ENCODE results near the gene MCM7. TPM values are rescaled to one million over a fixed set of nuclear protein-coding genes. Genes with fewer than 3 reads are reported as not detected.
A peak's percentile ranks its signal among the peaks of the same experiment; 100 is the strongest.

Gene MCM7
- total RNA-seq, 1 donor, result 28.6 TPM

DNA sequence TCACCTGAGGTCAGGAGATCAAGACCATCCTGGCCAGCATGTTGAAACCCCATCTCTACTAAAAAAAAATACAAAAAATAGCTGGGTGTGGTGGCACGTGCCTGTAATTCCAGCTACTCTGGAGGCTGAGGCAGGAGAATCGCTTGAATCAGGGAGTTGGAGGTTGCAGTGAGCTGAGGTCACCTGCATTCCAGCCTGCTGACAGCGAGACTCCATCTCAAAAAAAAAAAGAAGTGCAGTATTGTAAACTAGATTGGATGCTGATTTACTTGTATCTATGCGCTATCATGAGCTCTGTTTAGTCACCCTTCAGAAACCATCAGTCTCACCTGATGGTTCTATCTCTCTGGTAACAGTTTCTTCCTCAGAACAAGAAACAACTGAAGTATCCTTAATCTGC lies 37.8 kb downstream of the MCM7 start:
- no peak for DNase-seq (ENCODE audit: insufficient read length, low spot score, missing footprints)

DNA sequence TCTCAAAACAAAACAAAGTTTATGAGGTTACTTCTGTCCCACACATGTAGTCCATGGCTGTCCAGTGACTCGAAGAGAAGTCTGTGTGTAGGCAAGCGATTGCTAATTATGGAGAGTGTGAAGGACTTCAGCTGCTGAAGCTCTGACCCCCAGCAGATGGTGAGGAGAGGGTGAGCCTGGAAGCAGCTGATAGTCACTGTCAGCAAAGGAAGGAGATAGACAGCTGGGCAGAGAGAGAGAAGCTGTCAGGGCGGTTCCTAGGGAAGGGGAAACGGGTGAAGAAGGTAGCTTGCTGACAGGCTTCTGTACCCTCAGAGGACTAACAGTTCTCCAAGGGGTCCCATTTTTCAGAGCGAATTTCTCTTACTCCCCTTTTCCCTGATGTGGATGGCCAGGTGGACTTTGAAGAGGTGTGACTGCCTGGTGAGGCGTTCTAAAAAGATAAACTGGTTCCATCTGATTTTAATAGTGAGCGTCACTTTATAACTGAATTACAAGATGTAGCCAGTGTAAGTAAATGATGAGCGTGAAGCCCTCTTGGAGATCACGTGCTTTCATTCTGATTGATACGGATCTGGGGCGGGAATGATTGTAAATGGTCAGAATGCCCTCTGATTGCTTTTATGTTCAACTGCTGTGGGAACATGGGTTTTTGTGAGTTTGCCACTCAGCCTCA lies 39.5 kb downstream of the MCM7 start:
- Histone ChIP-seq H4K20me1 (ENCODE audit: insufficient read depth, low read length) (no peaks in the 10 kb centered on the region), H3K27me3 (ENCODE audit: insufficient read depth, low read length) (no peaks in the 10 kb centered on the region), H3K36me3 (ENCODE audit: insufficient read depth, low read length) (peaks cover 64% of the 10 kb centered on the region), H3K4me2 (ENCODE audit: insufficient read depth, low read length) (no peak overlapping the region), H2AFZ (ENCODE audit: low read length) (no peak overlapping the region), H3K4me3 (ENCODE audit: insufficient read depth, low read length) (no peak overlapping the region), H3K9me3 (ENCODE audit: low read depth, low read length) (peaks cover 5% of the 10 kb centered on the region), H3K79me2 (ENCODE audit: insufficient read depth, low read length) (peaks cover 2% of the 10 kb centered on the region), H3K4me1 (ENCODE audit: insufficient read depth, low read length) (no peaks in the 10 kb centered on the region), H3K27ac (ENCODE audit: low read depth, low read length) (no peak overlapping the region)
- TF ChIP-seq, protein P1, sequence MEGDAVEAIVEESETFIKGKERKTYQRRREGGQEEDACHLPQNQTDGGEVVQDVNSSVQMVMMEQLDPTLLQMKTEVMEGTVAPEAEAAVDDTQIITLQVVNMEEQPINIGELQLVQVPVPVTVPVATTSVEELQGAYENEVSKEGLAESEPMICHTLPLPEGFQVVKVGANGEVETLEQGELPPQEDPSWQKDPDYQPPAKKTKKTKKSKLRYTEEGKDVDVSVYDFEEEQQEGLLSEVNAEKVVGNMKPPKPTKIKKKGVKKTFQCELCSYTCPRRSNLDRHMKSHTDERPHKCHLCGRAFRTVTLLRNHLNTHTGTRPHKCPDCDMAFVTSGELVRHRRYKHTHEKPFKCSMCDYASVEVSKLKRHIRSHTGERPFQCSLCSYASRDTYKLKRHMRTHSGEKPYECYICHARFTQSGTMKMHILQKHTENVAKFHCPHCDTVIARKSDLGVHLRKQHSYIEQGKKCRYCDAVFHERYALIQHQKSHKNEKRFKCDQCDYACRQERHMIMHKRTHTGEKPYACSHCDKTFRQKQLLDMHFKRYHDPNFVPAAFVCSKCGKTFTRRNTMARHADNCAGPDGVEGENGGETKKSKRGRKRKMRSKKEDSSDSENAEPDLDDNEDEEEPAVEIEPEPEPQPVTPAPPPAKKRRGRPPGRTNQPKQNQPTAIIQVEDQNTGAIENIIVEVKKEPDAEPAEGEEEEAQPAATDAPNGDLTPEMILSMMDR (IDR thresholded peaks at IDR 0.05; ENCODE audit: extremely low read depth, low read depth, low read length), result no peak
- peak; percentile 80 for DNase-seq (ENCODE audit: insufficient read length, low spot score, missing footprints)

More for the DNA sequence above, 37.8 kb downstream of the MCM7 start:
- H3K79me2 ChIP-seq (ENCODE audit: insufficient read depth, low read length), result no peaks in the 10 kb centered on the region
- H3K27me3 ChIP-seq (ENCODE audit: insufficient read depth, low read length), result no peaks in the 10 kb centered on the region
- H3K36me3 ChIP-seq (ENCODE audit: insufficient read depth, low read length), result peaks cover 48% of the 10 kb centered on the region
- H3K4me3 ChIP-seq (ENCODE audit: insufficient read depth, low read length), result no peak overlapping the region
- H2AFZ ChIP-seq (ENCODE audit: low read length), result no peak overlapping the region
- no peak overlapping the region for H3K4me2 ChIP-seq (ENCODE audit: insufficient read depth, low read length)
- H3K9me3 ChIP-seq (ENCODE audit: low read depth, low read length), result peaks cover 5% of the 10 kb centered on the region
- no peak overlapping the region for H3K27ac ChIP-seq (ENCODE audit: low read depth, low read length)
- no peaks in the 10 kb centered on the region for H3K4me1 ChIP-seq (ENCODE audit: insufficient read depth, low read length)
- H4K20me1 ChIP-seq (ENCODE audit: insufficient read depth, low read length), result no peaks in the 10 kb centered on the region
- TF ChIP-seq, protein P1 (IDR thresholded peaks at IDR 0.05; ENCODE audit: extremely low read depth, low read depth, low read length), result no peak

DNA sequence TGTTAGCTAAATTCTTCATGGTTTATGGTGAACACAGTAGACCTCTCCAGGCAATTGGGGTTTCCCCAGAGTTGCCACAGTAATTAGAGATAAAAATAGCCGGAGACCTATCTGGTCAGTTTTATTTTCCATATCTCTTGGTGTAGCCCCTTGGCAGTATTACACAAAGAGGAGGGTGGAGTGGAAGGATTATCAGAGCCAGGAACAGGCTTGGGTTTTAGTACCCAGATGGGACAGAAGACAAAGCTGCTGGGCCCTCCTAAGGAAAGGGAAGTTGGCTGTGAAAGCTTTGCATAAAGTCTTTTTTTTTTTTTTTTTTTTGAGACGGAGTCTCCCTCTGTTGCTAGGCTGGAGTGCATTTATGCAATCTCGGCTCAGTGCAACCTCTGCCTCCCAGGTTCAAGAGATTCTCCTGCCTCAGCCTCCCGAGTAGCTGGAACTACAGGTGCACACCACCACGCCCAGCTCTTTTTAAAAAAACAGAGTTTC lies 41.9 kb downstream of the MCM7 start:
- H3K4me1 ChIP-seq (ENCODE audit: insufficient read depth, low read length), result no peaks in the 10 kb centered on the region
- H3K79me2 ChIP-seq (ENCODE audit: insufficient read depth, low read length), result peaks cover 5% of the 10 kb centered on the region
- H3K36me3 ChIP-seq (ENCODE audit: insufficient read depth, low read length), result peaks cover 57% of the 10 kb centered on the region
- no peak overlapping the region for H3K27ac ChIP-seq (ENCODE audit: low read depth, low read length)
- TF ChIP-seq, protein P1 (IDR thresholded peaks at IDR 0.05; ENCODE audit: extremely low read depth, low read depth, low read length), result no peak
- H3K9me3 ChIP-seq (ENCODE audit: low read depth, low read length), result peaks cover 4% of the 10 kb centered on the region
- H3K27me3 ChIP-seq (ENCODE audit: insufficient read depth, low read length), result no peaks in the 10 kb centered on the region
- no peak overlapping the region for H3K4me2 ChIP-seq (ENCODE audit: insufficient read depth, low read length)
- no peaks in the 10 kb centered on the region for H4K20me1 ChIP-seq (ENCODE audit: insufficient read depth, low read length)
- H3K4me3 ChIP-seq (ENCODE audit: insufficient read depth, low read length), result no peak overlapping the region
- DNase-seq (ENCODE audit: insufficient read length, low spot score, missing footprints), result no peak
- no peak overlapping the region for H2AFZ ChIP-seq (ENCODE audit: low read length)

DNA sequence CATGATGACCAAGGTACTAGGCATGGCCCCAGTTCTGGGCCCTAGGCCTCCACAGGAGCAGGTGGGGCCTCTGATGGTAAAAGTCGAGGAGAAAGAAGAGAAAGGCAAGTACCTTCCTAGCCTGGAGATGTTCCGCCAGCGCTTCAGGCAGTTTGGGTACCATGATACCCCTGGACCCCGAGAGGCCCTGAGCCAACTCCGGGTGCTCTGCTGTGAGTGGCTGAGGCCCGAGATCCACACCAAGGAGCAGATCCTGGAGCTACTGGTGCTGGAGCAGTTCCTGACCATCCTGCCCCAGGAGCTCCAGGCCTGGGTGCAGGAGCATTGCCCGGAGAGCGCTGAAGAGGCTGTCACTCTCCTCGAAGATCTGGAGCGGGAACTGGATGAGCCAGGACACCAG lies 44.2 kb downstream of the MCM7 start:
- H4K20me1 ChIP-seq (ENCODE audit: insufficient read depth, low read length), result no peaks in the 10 kb centered on the region
- H3K36me3 ChIP-seq (ENCODE audit: insufficient read depth, low read length), result peaks cover 46% of the 10 kb centered on the region
- DNase-seq (ENCODE audit: insufficient read length, low spot score, missing footprints), result no peak
- TF ChIP-seq, protein P1 (IDR thresholded peaks at IDR 0.05; ENCODE audit: extremely low read depth, low read depth, low read length), result no peak
- H3K4me2 ChIP-seq (ENCODE audit: insufficient read depth, low read length), result no peak overlapping the region
- H3K4me1 ChIP-seq (ENCODE audit: insufficient read depth, low read length), result no peaks in the 10 kb centered on the region
- no peak overlapping the region for H3K4me3 ChIP-seq (ENCODE audit: insufficient read depth, low read length)
- H3K9me3 ChIP-seq (ENCODE audit: low read depth, low read length), result no peaks in the 10 kb centered on the region
- H3K79me2 ChIP-seq (ENCODE audit: insufficient read depth, low read length), result peaks cover 18% of the 10 kb centered on the region
- H2AFZ ChIP-seq (ENCODE audit: low read length), result no peak overlapping the region
- H3K27ac ChIP-seq (ENCODE audit: low read depth, low read length), result no peak overlapping the region
- H3K27me3 ChIP-seq (ENCODE audit: insufficient read depth, low read length), result no peaks in the 10 kb centered on the region
